Omental fat pad (tissue), 4 donors: ENCODE measurements around the gene DRD2. TPM values are rescaled to one million over a fixed set of nuclear protein-coding genes. Genes with fewer than 3 reads are reported as not detected.

Experiments used
- ATAC-seq: fragments of 150-250 bp; one replicate; pipeline ENCODE4 v1.9.1; 2016; ENCODE audit warnings: mild to moderate bottlenecking, moderate library complexity; ENCODE audit not compliant: low FRiP score
- DNase-seq: peaks from one replicate; pipeline ENCODE4 v3.0.0-alpha.2; 2019; ENCODE audit warnings: low spot score
- CTCF ChIP-seq, 3 donors: fragments of 450-650 bp; IDR thresholded peaks; one replicate each; pipeline ENCODE4 v1.5.1; 2016 to 2017; ENCODE audit warnings: antibody characterized with exemption in 3 of 3, mild to moderate bottlenecking in 3 of 3, moderate library complexity in 2 of 3
- total RNA-seq, 4 donors: library from RNA; depleted of rRNA; stranded (reverse); fragments of >200 nt; gene quantifications; one replicate each; pipeline ENCODE4 v1.1.0, GENCODE V29; 2016

Gene DRD2
- total RNA-seq, 4 donors from 2014 or later, result 0.28 TPM; not detected in 3

- TF ChIP-seq CTCF (IDR thresholded peaks at IDR 0.05), result no peak
- no peak for ATAC-seq
- DNase-seq, result no peak
Measured at GRCh38 chr11:113387605-113388211, 87.5 kb downstream of the DRD2 start, which contains the start of gene ANKK1. Gene ANKK1, plus strand, starts transcription at chr11:113387779. Its CDS starts 106 bp downstream, at chr11:113387885.

- no peak for TF ChIP-seq CTCF (IDR thresholded peaks at IDR 0.05)
- DNase-seq, result no peak
- no peak for ATAC-seq
Measured at GRCh38 chr11:113386866-113387265, 88.3 kb downstream of the DRD2 start.

- DNase-seq, result no peak
- no peak for ATAC-seq
- TF ChIP-seq CTCF (IDR thresholded peaks at IDR 0.05), result no peak
Measured at GRCh38 chr11:113385749-113386148, 89.4 kb downstream of the DRD2 start.

- no peak for ATAC-seq
- no peak for TF ChIP-seq CTCF (IDR thresholded peaks at IDR 0.05)
- no peak for DNase-seq
Measured at GRCh38 chr11:113384551-113384950, 90.6 kb downstream of the DRD2 start.

- DNase-seq (no peak), ATAC-seq (no peak)
- no peak for TF ChIP-seq CTCF (IDR thresholded peaks at IDR 0.05)
Measured at GRCh38 chr11:113382121-113382520, 93.1 kb downstream of the DRD2 start.

GRCh38 chr11:113378692-113379091 lies 96.5 kb downstream of the DRD2 start:
- no peak for TF ChIP-seq CTCF (IDR thresholded peaks at IDR 0.05)
- ATAC-seq (no peak), DNase-seq (no peak)

GRCh38 chr11:113377681-113378412 lies 97.4 kb downstream of the DRD2 start:
- no peak for TF ChIP-seq CTCF (IDR thresholded peaks at IDR 0.05)
- ATAC-seq, result no peak
- DNase-seq, result no peak
